ENCODE results near the gene MYPOP. TPM values are rescaled to one million over a fixed set of nuclear protein-coding genes. Genes with fewer than 3 reads are reported as not detected.

MYPOP gene
- total RNA-seq, 1 experiment from 2014 or later, result 9.0 TPM

GRCh38 chr19:45864629-45865082, 37.8 kb downstream of the MYPOP start:
- DNase-seq, result no peak
- no peak overlapping the region for H2BK120ac ChIP-seq (ENCODE audit: low read depth, low read length, poor library complexity, severe bottlenecking)
- H3K14ac ChIP-seq (ENCODE audit: insufficient read depth, low read length), result peak overlapping the region; percentile 98; the same call in 1 of the 2 replicates
- no peak overlapping the region for H2BK5ac ChIP-seq (ENCODE audit: insufficient read length, low read length)
- H3T11ph ChIP-seq (ENCODE audit: low read length), result no peak overlapping the region
- no peaks in the 10 kb centered on the region; the same call in 1 of the 2 replicates for H3K27me3 Mint-ChIP-seq (ENCODE audit: low read depth)
- no peaks in the 10 kb centered on the region for H4K20me1 ChIP-seq (ENCODE audit: control insufficient read depth, insufficient read depth, insufficient read length)
- H3K18ac ChIP-seq (ENCODE audit: insufficient read length, low read depth, low read length), result peak overlapping the region; percentile 99
- H4K8ac ChIP-seq (replicated peaks; ENCODE audit: insufficient read length, low read depth, low read length), result no peak overlapping the region
- no peaks in the 10 kb centered on the region for H3K9me3 ChIP-seq (ENCODE audit: control insufficient read depth, low read depth, low read length)
- peak overlapping the region; percentile 97 to 100 for H3K4me3 Mint-ChIP-seq
- no peaks in the 10 kb centered on the region; a peak in 1 of 5 replicates for H3K9me3 Mint-ChIP-seq
- TF ChIP-seq, protein P1, sequence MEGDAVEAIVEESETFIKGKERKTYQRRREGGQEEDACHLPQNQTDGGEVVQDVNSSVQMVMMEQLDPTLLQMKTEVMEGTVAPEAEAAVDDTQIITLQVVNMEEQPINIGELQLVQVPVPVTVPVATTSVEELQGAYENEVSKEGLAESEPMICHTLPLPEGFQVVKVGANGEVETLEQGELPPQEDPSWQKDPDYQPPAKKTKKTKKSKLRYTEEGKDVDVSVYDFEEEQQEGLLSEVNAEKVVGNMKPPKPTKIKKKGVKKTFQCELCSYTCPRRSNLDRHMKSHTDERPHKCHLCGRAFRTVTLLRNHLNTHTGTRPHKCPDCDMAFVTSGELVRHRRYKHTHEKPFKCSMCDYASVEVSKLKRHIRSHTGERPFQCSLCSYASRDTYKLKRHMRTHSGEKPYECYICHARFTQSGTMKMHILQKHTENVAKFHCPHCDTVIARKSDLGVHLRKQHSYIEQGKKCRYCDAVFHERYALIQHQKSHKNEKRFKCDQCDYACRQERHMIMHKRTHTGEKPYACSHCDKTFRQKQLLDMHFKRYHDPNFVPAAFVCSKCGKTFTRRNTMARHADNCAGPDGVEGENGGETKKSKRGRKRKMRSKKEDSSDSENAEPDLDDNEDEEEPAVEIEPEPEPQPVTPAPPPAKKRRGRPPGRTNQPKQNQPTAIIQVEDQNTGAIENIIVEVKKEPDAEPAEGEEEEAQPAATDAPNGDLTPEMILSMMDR (conservative IDR thresholded peaks at IDR 0.05), result no peak
- H3K23ac ChIP-seq (ENCODE audit: insufficient read length, low read depth, low read length), result no peak overlapping the region
- peak overlapping the region; percentile 85 to 98 (median 96); a peak in 6 of 7 replicates for H3K27ac Mint-ChIP-seq
- WGBS (ENCODE audit: extremely low coverage, insufficient read length, low lambda C conversion rate), result no CpG with 5 or more reads among the region's 12 CpGs
- H3K4me1 Mint-ChIP-seq, result peaks cover 36 to 52% of the 10 kb centered on the region in 2 experiments
- peaks cover 3% of the 10 kb centered on the region for H3K79me1 ChIP-seq (ENCODE audit: insufficient read depth, low read depth, low read length, poor library complexity, severe bottlenecking)
- H3K56ac ChIP-seq (ENCODE audit: insufficient read length, low read depth, low read length), result no peak overlapping the region
- no peak overlapping the region for H2BK15ac ChIP-seq (ENCODE audit: low read depth, low read length)
- H2AFZ ChIP-seq (ENCODE audit: low read length), result no peak overlapping the region
- peak overlapping the region; percentile 87 for H3K9ac ChIP-seq (ENCODE audit: extremely low read depth, insufficient read length, low read length)
- no peak overlapping the region for H4K91ac ChIP-seq (ENCODE audit: insufficient read length, low read depth, low read length)
- peaks cover 5% of the 10 kb centered on the region; the same call in 1 of the 2 replicates for H3K4me1 ChIP-seq (ENCODE audit: insufficient read depth, low read length)
- no peak overlapping the region for H2AK5ac ChIP-seq (ENCODE audit: insufficient read length, low read length)
- peak overlapping the region; percentile 52 for H2BK12ac ChIP-seq (ENCODE audit: insufficient read length, low read depth, low read length)
- peaks cover 1 to 14% (median 5%) of the 10 kb centered on the region in 3 experiments; a peak in 6 of 7 replicates for H3K36me3 Mint-ChIP-seq (ENCODE audit: insufficient read depth in 1 of 3, low read depth in 3 of 3)
- no peak overlapping the region for H2BK20ac ChIP-seq (ENCODE audit: low read depth, low read length, poor library complexity, severe bottlenecking)
- no peak overlapping the region for H3K4ac ChIP-seq (ENCODE audit: low read depth, low read length)
- no peak overlapping the region for H4K5ac ChIP-seq (ENCODE audit: insufficient read length, low read depth, low read length)
- H3K27ac ChIP-seq (ENCODE audit: insufficient read length, low read depth, low read length), result no peak overlapping the region
- H3K27me3 ChIP-seq (ENCODE audit: insufficient read depth, low read length), result no peaks in the 10 kb centered on the region
- peaks cover 18% of the 10 kb centered on the region for H3K23me2 ChIP-seq (ENCODE audit: insufficient read length, low read depth, low read length, poor library complexity, severe bottlenecking)
- H3K4me2 ChIP-seq (ENCODE audit: insufficient read depth, insufficient read length, low read length), result peak overlapping the region; percentile 83
- peaks cover 10% of the 10 kb centered on the region; the same call in 1 of the 2 replicates for H3K79me2 ChIP-seq (ENCODE audit: insufficient read depth, low read length)
